Panc1 (cell line): ENCODE measurements around the gene RRN3.
"Not testable (repeated sequence)": the region's sequence is repeated elsewhere in the genome, so short reads cannot be mapped to it uniquely, and the experiment has no call there.

ENCODE experiments used
- CTCF ChIP-seq: fragments of 450-650 bp; IDR thresholded peaks from 2 replicates; pipeline ENCODE4 v1.5.1; 2017; ENCODE audit warnings: mild to moderate bottlenecking
- POLR2AphosphoS5 ChIP-seq: IDR thresholded peaks from 2 replicates; pipeline ENCODE4 v1.6.1; 2012; ENCODE audit warnings: mild to moderate bottlenecking, low read depth, low read length, moderate library complexity
- SIN3A ChIP-seq: IDR thresholded peaks from 2 replicates; pipeline ENCODE4 v1.6.1; 2012; ENCODE audit warnings: low read depth, mild to moderate bottlenecking, low read length, moderate library complexity, borderline replicate concordance; ENCODE audit not compliant: insufficient read depth
- TCF7L2 ChIP-seq: IDR thresholded peaks from 2 replicates; pipeline ENCODE4 v1.6.1; 2011; ENCODE audit warnings: mild to moderate bottlenecking, low read depth, low read length, inconsistent platforms
- TF ChIP-seq, protein P1 (sequence below), 2 experiments: IDR thresholded peaks; 2 replicates each; pipeline ENCODE4 v1.6.1; 2011 to 2012; ENCODE audit warnings: low read depth in 2 of 2, control low read depth in 1 of 2, low read length in 1 of 2, mild to moderate bottlenecking in 1 of 2, moderate library complexity in 1 of 2; ENCODE audit not compliant: insufficient read depth in 1 of 2

GRCh38 chr16:15143601-15144091 is 49.6 kb upstream of the RRN3 start:
- not testable (repeated sequence) for TF ChIP-seq CTCF, POLR2AphosphoS5, SIN3A, TCF7L2
- TF ChIP-seq, protein P1, sequence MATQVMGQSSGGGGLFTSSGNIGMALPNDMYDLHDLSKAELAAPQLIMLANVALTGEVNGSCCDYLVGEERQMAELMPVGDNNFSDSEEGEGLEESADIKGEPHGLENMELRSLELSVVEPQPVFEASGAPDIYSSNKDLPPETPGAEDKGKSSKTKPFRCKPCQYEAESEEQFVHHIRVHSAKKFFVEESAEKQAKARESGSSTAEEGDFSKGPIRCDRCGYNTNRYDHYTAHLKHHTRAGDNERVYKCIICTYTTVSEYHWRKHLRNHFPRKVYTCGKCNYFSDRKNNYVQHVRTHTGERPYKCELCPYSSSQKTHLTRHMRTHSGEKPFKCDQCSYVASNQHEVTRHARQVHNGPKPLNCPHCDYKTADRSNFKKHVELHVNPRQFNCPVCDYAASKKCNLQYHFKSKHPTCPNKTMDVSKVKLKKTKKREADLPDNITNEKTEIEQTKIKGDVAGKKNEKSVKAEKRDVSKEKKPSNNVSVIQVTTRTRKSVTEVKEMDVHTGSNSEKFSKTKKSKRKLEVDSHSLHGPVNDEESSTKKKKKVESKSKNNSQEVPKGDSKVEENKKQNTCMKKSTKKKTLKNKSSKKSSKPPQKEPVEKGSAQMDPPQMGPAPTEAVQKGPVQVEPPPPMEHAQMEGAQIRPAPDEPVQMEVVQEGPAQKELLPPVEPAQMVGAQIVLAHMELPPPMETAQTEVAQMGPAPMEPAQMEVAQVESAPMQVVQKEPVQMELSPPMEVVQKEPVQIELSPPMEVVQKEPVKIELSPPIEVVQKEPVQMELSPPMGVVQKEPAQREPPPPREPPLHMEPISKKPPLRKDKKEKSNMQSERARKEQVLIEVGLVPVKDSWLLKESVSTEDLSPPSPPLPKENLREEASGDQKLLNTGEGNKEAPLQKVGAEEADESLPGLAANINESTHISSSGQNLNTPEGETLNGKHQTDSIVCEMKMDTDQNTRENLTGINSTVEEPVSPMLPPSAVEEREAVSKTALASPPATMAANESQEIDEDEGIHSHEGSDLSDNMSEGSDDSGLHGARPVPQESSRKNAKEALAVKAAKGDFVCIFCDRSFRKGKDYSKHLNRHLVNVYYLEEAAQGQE (IDR thresholded peaks at IDR 0.05; ENCODE audit: insufficient read depth in 1 of 2, low read depth in 2 of 2, low read length in 1 of 2) = not testable (repeated sequence)
